Liver (tissue), 9 donors: Measurements from ENCODE around the gene UBAP2. TPM values are rescaled to one million over a fixed set of nuclear protein-coding genes. Genes with fewer than 3 reads are reported as not detected.
A peak's percentile ranks its signal among the peaks of the same experiment; 100 is the strongest.

Source experiments
- DNase-seq: peaks from one replicate; pipeline ENCODE4 v3.0.0-alpha.2; 2017; ENCODE audit warnings: low spot score
- H3K27ac ChIP-seq, 2 donors: one replicate each; pipeline ENCODE4 v1.7.0; 2013; ENCODE audit warnings: inconsistent platforms in 2 of 2, low read length in 2 of 2, control low read depth in 1 of 2, low read depth in 1 of 2, mild to moderate bottlenecking in 1 of 2
- H3K27me3 ChIP-seq, 4 donors: one replicate each; pipeline versions ENCODE4 v1.6.1 to v1.7.0; 2013; ENCODE audit warnings: low read length in 3 of 4, inconsistent platforms in 1 of 4, mild to moderate bottlenecking in 1 of 4, moderate library complexity in 1 of 4; ENCODE audit not compliant: control insufficient read depth in 4 of 4, insufficient read depth in 4 of 4
- H3K36me3 ChIP-seq, 4 donors: one replicate each; pipeline versions ENCODE4 v1.6.1 to v1.7.0; 2013; ENCODE audit warnings: low read length in 3 of 4, mild to moderate bottlenecking in 3 of 4, low read depth in 1 of 4, moderate library complexity in 1 of 4; ENCODE audit not compliant: control insufficient read depth in 4 of 4, insufficient read depth in 3 of 4
- H3K4me1 ChIP-seq, 4 donors: one replicate each; pipeline versions ENCODE4 v1.6.1 to v1.7.0; 2013; ENCODE audit warnings: low read length in 3 of 4, mild to moderate bottlenecking in 3 of 4, moderate library complexity in 1 of 4; ENCODE audit not compliant: control insufficient read depth in 4 of 4, insufficient read depth in 4 of 4
- H3K4me3 ChIP-seq, 3 donors: one replicate each; pipeline versions ENCODE4 v1.6.1 to v1.7.0; 2013; ENCODE audit warnings: low read length in 3 of 3, control low read depth in 1 of 3, low read depth in 1 of 3, mild to moderate bottlenecking in 1 of 3
- H3K9ac ChIP-seq, 2 donors: one replicate each; pipeline ENCODE4 v1.7.0; 2013; ENCODE audit warnings: low read length in 2 of 2, mild to moderate bottlenecking in 2 of 2, moderate library complexity in 2 of 2, control low read depth in 1 of 2, low read depth in 1 of 2
- H3K9me3 ChIP-seq, 4 donors: one replicate each; pipeline versions ENCODE4 v1.6.1 to v1.7.0; 2013; ENCODE audit warnings: low read length in 3 of 4; ENCODE audit not compliant: control insufficient read depth in 4 of 4
- ATF3 ChIP-seq: IDR thresholded peaks from 2 replicates; pipeline ENCODE4 v1.6.1; 2016; ENCODE audit warnings: antibody characterized with exemption
- CTCF ChIP-seq: fragments of 150-350 bp; IDR thresholded peaks from 2 replicates; pipeline ENCODE4 v1.5.1; 2017; ENCODE audit warnings: improper control_type of control experiment, low read depth, low read length; ENCODE audit not compliant: missing input control
- EGR1 ChIP-seq, 2 donors: IDR thresholded peaks; 2 replicates each; pipeline ENCODE4 v1.6.1; 2016 to 2018; ENCODE audit warnings: antibody characterized with exemption in 2 of 2, low read depth in 2 of 2
- FOXA1 ChIP-seq: IDR thresholded peaks from 2 replicates; pipeline ENCODE4 v1.6.1; 2016; ENCODE audit warnings: antibody characterized with exemption
- FOXA2 ChIP-seq: IDR thresholded peaks from 2 replicates; pipeline ENCODE4 v1.6.1; 2016; ENCODE audit warnings: antibody characterized with exemption
- GABPA ChIP-seq, 2 donors: IDR thresholded peaks in 1 of 2; conservative IDR thresholded peaks in 1 of 2; 2 replicates each; pipeline ENCODE4 v1.6.1; 2016; ENCODE audit warnings: antibody characterized with exemption in 2 of 2, mild to moderate bottlenecking in 1 of 2, moderate library complexity in 1 of 2
- HNF4A ChIP-seq, 2 donors: conservative IDR thresholded peaks; 2 replicates each; pipeline ENCODE4 v1.6.1; 2016; ENCODE audit warnings: antibody characterized with exemption in 2 of 2, mild to moderate bottlenecking in 2 of 2
- HNF4G ChIP-seq: IDR thresholded peaks from 2 replicates; pipeline ENCODE4 v1.6.1; 2016; ENCODE audit warnings: antibody characterized with exemption
- JUND ChIP-seq, 2 donors: IDR thresholded peaks; 2 replicates each; pipeline ENCODE4 v1.6.1; 2016; ENCODE audit warnings: antibody characterized with exemption in 2 of 2
- NR2F2 ChIP-seq: IDR thresholded peaks from 2 replicates; pipeline ENCODE4 v1.6.1; 2016; ENCODE audit warnings: antibody characterized with exemption
- RAD21 ChIP-seq, 2 donors: IDR thresholded peaks; 2 replicates each; pipeline ENCODE4 v1.6.1; 2016; ENCODE audit warnings: antibody characterized with exemption in 2 of 2, mild to moderate bottlenecking in 2 of 2
- RXRA ChIP-seq, 2 donors: IDR thresholded peaks; 2 replicates each; pipeline ENCODE4 v1.6.1; 2017 to 2018; ENCODE audit warnings: antibody characterized with exemption in 2 of 2, mild to moderate bottlenecking in 1 of 2
- SP1 ChIP-seq: IDR thresholded peaks from 2 replicates; pipeline ENCODE4 v1.6.1; 2018; ENCODE audit warnings: antibody characterized with exemption, mild to moderate bottlenecking
- TAF1 ChIP-seq: conservative IDR thresholded peaks from 2 replicates; pipeline ENCODE4 v1.6.1; 2016; ENCODE audit warnings: antibody characterized with exemption, mild to moderate bottlenecking
- YY1 ChIP-seq: IDR thresholded peaks from 2 replicates; pipeline ENCODE4 v1.6.1; 2016; ENCODE audit warnings: antibody characterized with exemption, mild to moderate bottlenecking
- ZBTB33 ChIP-seq: IDR thresholded peaks from 2 replicates; pipeline ENCODE4 v1.6.1; 2016; ENCODE audit warnings: antibody characterized with exemption
- WGBS: extraction: QIAGEN DNeasy Blood & Tissue Kit; methylation state at CpG from one replicate; pipeline ENCODE4 v1.1.7; 2013; 5-methylcytosine and 5-hydroxymethylcytosine counted together
- polyA plus RNA-seq, 2 donors: library from polyadenylated mRNA; stranded (reverse) in 1 of 2; unstranded in 1 of 2; fragments of 200-250 nt in 1 of 2; fragments of >200 nt in 1 of 2; fragmentation: Nextera tagmentation in 1 of 2; extraction: Ambion mirVana in 1 of 2; gene quantifications; one replicate each; pipeline versions ENCODE4 v1.2.1 to v1.2.3, GENCODE V29; 2013 to 2015
- total RNA-seq, 2 donors: library from RNA; depleted of rRNA; stranded (reverse); fragments of >200 nt; gene quantifications; one replicate each; pipeline ENCODE4 v1.2.3, GENCODE V29; 2014
- donor health status: healthy.
- donor health status: healthy.
- donor health status: healthy.
- donor health status: healthy.
- donor health status: healthy.

The UBAP2 gene
- total and polyA plus RNA-seq, 4 donors: 5.4 to 12.6 (median 8.3) TPM

GRCh38 chr9:34059281-34059680 lies 10.6 kb upstream of the UBAP2 start:
- Histone ChIP-seq H3K27me3 (no peaks in the 10 kb centered on the region), H3K4me3 (no peak overlapping the region), H3K36me3 (no peaks in the 10 kb centered on the region), H3K9ac (no peak overlapping the region), H3K9me3 (no peaks in the 10 kb centered on the region), H3K27ac (no peak overlapping the region), H3K4me1 (no peaks in the 10 kb centered on the region)
- WGBS: 38% methylated on average over 3 of the region's 3 CpGs
- TF ChIP-seq RXRA (IDR thresholded peaks at IDR 0.05): no peak
- no peak for TF ChIP-seq RAD21 (IDR thresholded peaks at IDR 0.05)
- TF ChIP-seq GABPA (IDR thresholded peaks at IDR 0.05 in 1 of 2, conservative IDR thresholded peaks at IDR 0.05 in 1 of 2): no peak
- TF ChIP-seq EGR1 (IDR thresholded peaks at IDR 0.05; ENCODE audit: low read depth in 2 of 2): no peak
- TF ChIP-seq FOXA1: no peak
- TF ChIP-seq TAF1: no peak
- no peak for TF ChIP-seq SP1
- TF ChIP-seq CTCF: no peak
- no peak for TF ChIP-seq JUND (IDR thresholded peaks at IDR 0.05)
- TF ChIP-seq FOXA2: no peak
- no peak for DNase-seq

GRCh38 chr9:34049630-34050384 lies 1.1 kb upstream of the UBAP2 start:
- Histone ChIP-seq H3K9ac (peak overlapping the region; percentile 70 to 85), H3K4me3 (peak overlapping the region; percentile 75 to 91 (median 79)), H3K27me3 (no peaks in the 10 kb centered on the region), H3K27ac (peak overlapping the region; percentile 95 to 98), H3K4me1 (peaks cover 0 to 22% (median 19%) of the 10 kb centered on the region in 4 donors), H3K9me3 (no peaks in the 10 kb centered on the region), H3K36me3 (no peaks in the 10 kb centered on the region)
- peak; percentile 47 for DNase-seq
- TF ChIP-seq RXRA (IDR thresholded peaks at IDR 0.05): no peak
- TF ChIP-seq RAD21 (IDR thresholded peaks at IDR 0.05): peak in 1 of 2 donors; percentile 22
- WGBS: 38% methylated on average over 18 of the region's 18 CpGs

- no peaks in the 10 kb centered on the region for H3K9me3 ChIP-seq
- peaks cover 0 to 22% (median 19%) of the 10 kb centered on the region in 4 donors for H3K4me1 ChIP-seq
- peak overlapping the region; percentile 95 to 98 for H3K27ac ChIP-seq
- no peaks in the 10 kb centered on the region for H3K36me3 ChIP-seq
- 4% methylated on average over 29 of the region's 29 CpGs for WGBS
- peak; percentile 76 for DNase-seq
- H3K9ac ChIP-seq: peak overlapping the region; percentile 77 to 85
- H3K4me3 ChIP-seq: peak overlapping the region; percentile 75 to 91 (median 79)
- H3K27me3 ChIP-seq: no peaks in the 10 kb centered on the region
- TF ChIP-seq EGR1 (IDR thresholded peaks at IDR 0.05; ENCODE audit: low read depth in 2 of 2) (no peak), ATF3 (no peak), TAF1 (no peak), HNF4A (conservative IDR thresholded peaks at IDR 0.05) (no peak), JUND (IDR thresholded peaks at IDR 0.05) (no peak), YY1 (no peak), RXRA (IDR thresholded peaks at IDR 0.05) (no peak), ZBTB33 (no peak), HNF4G (no peak), RAD21 (IDR thresholded peaks at IDR 0.05) (no peak), FOXA2 (no peak), NR2F2 (no peak), CTCF (no peak)
Observed at GRCh38 chr9:34047864-34048726, 592 bp downstream of the UBAP2 start.
